Stimulated activated effector memory CD8-positive, alpha-beta T cell treated with anti-CD3 and anti-CD28 coated beads, Interleukin-12 subunit alpha, Interleukin-12 subunit beta, amount 100 ng/mL, for 72 hours (primary cell): Measurements from ENCODE around the gene TPCN2.
"Not testable (repeated sequence)": the region's sequence is repeated elsewhere in the genome, so short reads cannot be mapped to it uniquely, and the experiment has no call there.

Experiments
- ATAC-seq: fragments of 150-1000 bp; cut with Tn5 transposase; 2 replicates; pipeline ENCODE4 v1.10.0; 2021
- DNase-seq, 2 donors: peaks; one replicate each; pipeline ENCODE4 v3.0.0; 2021 to 2022; ENCODE audit warnings: low spot score in 2 of 2
- H3K27ac Mint-ChIP-seq: one replicate; pipeline ENCODE4 v1.8.0; 2022; ENCODE audit warnings: mild to moderate bottlenecking, mixed read lengths
- H3K36me3 Mint-ChIP-seq: one replicate; pipeline ENCODE4 v1.8.0; 2022; ENCODE audit warnings: mild to moderate bottlenecking, mixed read lengths
- H3K4me1 Mint-ChIP-seq: one replicate; pipeline ENCODE4 v1.8.0; 2022; ENCODE audit warnings: mixed read lengths
- H3K4me3 Mint-ChIP-seq: one replicate; pipeline ENCODE4 v1.8.0; 2022; ENCODE audit warnings: mild to moderate bottlenecking, mixed read lengths
- H3K9me3 Mint-ChIP-seq: one replicate; pipeline ENCODE4 v1.8.0; 2022; ENCODE audit warnings: mixed read lengths

The TPCN2 gene

DNA sequence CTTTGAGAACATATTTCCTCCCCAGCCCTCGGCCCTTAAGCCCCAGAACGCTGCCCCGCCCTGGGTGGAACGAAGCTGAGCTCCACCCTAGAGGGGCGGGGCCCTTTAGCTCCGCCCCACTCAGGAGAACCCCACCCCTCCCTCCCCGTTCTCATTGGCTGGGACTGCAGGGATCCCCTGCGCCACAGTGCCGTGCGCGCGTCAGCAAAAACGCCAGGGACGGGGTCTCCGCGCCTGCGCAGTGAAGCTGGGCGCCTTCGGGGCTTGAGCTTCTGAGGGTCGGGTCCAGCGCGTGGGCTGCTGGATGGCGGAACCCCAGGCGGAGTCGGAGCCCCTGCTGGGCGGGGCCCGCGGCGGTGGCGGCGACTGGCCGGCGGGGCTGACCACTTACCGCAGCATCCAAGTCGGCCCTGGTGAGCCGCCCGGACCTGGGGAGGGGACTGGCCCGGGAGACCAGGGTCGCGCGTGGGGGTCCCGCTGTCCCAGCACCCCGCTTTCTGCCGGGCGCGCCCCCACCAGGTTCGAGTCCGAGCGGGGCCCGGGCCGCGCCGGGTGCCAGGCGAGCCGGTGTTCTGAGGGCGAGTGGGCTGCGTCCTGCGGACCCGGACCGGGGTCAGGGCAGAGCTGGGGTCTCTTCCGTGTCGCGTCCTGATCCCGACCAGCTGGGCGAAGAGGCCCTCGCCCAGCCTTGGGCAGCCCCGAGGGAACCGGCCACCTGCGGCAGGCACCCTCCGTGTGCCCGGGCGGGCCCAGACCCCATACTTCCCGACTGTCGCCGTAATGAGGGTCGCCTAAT, at the start of gene TPCN2:
Gene TPCN2 (plus strand): TSS at position 239 of the 796 bp plus-strand sequence. CDS start 66 bp downstream, at position 305.
- H3K9me3 Mint-ChIP-seq = no peaks in the 10 kb centered on the region
- ATAC-seq = peak; percentile 95
- H3K4me3 Mint-ChIP-seq = peak within 1 kb of the TSS; percentile 77
- peak within 1 kb of the TSS; percentile 92 for H3K27ac Mint-ChIP-seq
- no peaks in the 10 kb centered on the region for H3K36me3 Mint-ChIP-seq
- DNase-seq = peak; percentile 82 to 92
- H3K4me1 Mint-ChIP-seq = peaks cover 36% of the 10 kb centered on the region

DNA sequence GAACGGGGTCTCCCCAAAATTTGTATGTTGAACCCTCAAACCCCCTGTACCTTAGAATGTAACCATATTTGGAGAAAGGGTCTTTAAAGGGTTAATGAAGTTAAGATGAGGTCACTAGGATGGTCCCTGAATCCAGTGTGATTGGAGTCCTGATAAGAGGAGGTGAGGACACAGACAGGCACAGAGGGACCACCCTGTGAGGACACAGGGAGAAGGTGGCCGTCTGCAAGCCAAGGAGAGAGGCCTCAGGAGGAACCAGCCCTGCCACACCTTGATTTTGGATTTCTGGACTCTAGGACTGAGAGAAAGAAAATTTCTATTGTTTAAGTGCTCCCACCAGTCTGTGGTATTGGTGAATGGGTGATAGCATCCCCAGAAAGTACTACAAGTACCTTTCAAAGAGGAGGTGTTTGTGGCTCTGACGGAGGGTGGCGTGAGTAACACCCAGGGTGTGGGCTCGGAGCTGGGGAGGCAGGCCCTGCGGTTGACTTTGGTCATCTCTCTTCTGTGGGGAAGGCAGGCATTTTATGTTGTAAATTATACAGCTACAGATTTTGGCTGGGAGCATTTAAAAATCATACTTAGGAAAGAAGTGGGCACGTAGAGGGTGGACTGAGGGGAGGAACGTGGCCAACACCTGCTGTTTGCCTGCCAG, 49.5 kb upstream of the TPCN2 start:
- peaks cover 5% of the 10 kb centered on the region for H3K36me3 Mint-ChIP-seq
- DNase-seq (no peak), ATAC-seq (peak; percentile 70)
- no peak overlapping the region for H3K4me3 Mint-ChIP-seq
- H3K4me1 Mint-ChIP-seq = peaks cover 9% of the 10 kb centered on the region
- no peak overlapping the region for H3K27ac Mint-ChIP-seq
- H3K9me3 Mint-ChIP-seq = no peaks in the 10 kb centered on the region

DNA sequence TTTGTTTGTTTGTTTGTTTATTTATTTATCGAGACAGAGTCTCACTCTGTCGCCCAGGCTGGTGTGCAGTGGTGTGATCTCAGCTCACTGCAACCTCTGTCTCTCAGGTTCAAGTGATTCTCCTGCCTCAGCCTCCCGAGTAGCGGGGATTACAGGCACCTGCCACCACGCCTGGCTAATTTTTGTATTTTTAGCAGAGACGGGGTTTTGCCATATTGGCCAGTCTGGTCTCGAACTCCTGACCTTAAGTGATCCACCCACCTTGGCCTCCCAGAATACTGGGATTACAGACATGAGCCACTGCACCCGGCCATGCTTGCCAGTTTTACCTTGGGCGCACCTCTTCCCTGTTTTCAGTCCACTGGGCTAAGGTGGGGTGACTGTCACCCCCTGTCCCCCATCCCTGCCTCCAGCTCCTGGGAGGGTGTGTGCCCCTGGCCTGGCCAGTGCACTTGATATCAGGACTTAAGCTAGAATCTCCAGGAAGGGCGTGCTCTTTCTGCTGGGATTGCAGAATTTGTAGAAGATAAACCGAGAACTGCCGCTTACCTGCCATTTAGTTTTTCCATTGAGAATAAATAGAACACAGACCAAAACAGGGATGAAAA, 48.9 kb upstream of the TPCN2 start:
- not testable (repeated sequence) for H3K9me3 Mint-ChIP-seq, H3K36me3 Mint-ChIP-seq, DNase-seq, H3K4me3 Mint-ChIP-seq, H3K27ac Mint-ChIP-seq, ATAC-seq, H3K4me1 Mint-ChIP-seq

DNA sequence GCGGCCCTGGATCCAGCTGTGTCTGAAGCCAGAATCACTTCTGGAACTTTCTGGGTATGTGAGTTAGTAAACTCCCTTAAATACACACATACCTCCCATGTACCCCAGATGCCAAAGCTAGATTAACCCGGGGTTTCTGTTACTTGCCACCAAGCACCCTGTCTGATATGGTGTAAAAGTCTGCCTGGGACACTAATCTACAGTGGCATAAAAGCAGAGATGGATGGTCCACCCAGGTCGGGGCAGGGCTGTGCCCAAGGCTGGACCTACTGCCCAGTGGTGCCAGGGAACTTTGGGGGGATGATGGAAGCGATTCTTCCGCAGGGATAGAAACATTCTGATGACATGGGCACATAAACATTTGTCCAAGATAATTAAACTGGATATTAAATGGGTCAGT, 48.3 kb upstream of the TPCN2 start:
- DNase-seq (no peak), ATAC-seq (no peak)
- no peak overlapping the region for H3K27ac Mint-ChIP-seq
- peaks cover 12% of the 10 kb centered on the region for H3K4me1 Mint-ChIP-seq
- peaks cover 5% of the 10 kb centered on the region for H3K36me3 Mint-ChIP-seq
- H3K4me3 Mint-ChIP-seq = no peak overlapping the region
- no peaks in the 10 kb centered on the region for H3K9me3 Mint-ChIP-seq

DNA sequence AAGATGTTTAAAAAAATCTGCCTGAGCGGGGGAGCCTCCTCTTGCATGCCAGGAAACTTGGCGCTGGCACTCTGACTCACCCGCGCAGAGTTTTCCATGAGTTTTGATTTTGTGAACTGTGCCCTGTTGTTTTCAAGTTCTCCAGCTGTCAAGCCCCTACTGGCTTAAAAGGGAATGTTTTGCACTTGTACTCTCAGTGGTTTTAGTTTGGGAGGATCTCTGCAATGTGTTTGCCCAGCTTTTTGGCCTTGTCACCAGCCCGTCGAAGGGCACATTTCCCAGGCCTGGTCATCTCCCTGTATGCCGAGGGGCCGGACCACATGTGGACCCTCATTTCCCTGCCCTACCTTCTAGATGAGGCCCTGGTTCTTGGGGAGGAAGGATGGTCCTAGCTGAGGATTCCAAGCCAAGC, 47.9 kb upstream of the TPCN2 start:
- ATAC-seq (no peak), DNase-seq (no peak)
- no peak overlapping the region for H3K27ac Mint-ChIP-seq
- no peaks in the 10 kb centered on the region for H3K9me3 Mint-ChIP-seq
- no peak overlapping the region for H3K4me3 Mint-ChIP-seq
- H3K36me3 Mint-ChIP-seq = peaks cover 5% of the 10 kb centered on the region
- H3K4me1 Mint-ChIP-seq = peaks cover 15% of the 10 kb centered on the region

DNA sequence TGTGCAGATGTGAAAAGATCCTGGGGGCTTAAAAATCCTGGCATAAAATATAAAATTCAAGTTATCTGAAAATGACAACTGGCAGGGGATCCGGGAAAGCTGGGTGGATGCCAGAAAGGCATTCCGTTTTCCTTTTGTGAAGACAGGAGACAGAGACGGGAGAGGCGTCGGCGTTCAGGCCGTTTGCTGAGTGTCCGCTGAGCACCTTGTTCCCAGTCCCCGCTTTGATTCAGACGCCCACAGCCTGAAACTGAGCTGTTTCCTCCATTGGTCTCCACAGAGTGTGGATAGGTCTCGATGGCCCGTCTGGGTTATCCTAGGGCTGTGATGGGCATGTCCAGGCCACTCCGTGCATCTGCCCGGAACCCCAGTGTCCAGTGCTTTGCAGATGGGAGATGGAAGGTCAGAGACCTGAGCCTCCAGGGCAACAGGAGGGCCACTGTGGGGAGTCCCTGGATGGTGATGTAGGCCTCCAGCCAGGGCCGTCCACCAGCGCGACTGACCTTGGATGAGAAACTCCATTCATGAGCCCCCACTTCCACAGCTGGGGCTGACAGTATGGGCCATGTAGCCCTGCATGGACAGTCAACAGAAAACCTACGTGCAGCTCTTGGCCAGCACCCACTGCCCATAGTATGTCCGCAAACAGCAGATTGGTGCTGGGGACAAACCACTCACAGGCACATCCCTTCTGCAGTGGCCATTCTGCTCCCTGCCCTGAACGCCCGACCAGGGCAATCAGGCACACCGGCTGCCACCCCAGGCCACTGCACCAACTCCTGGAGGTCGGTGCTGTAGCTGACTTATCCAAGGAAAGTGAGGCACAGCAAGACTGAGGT, 47.3 kb upstream of the TPCN2 start:
- Mint-ChIP-seq H3K27ac (no peak overlapping the region), H3K36me3 (peaks cover 5% of the 10 kb centered on the region), H3K4me1 (peaks cover 15% of the 10 kb centered on the region), H3K4me3 (no peak overlapping the region), H3K9me3 (no peaks in the 10 kb centered on the region)
- DNase-seq (no peak), ATAC-seq (no peak)

DNA sequence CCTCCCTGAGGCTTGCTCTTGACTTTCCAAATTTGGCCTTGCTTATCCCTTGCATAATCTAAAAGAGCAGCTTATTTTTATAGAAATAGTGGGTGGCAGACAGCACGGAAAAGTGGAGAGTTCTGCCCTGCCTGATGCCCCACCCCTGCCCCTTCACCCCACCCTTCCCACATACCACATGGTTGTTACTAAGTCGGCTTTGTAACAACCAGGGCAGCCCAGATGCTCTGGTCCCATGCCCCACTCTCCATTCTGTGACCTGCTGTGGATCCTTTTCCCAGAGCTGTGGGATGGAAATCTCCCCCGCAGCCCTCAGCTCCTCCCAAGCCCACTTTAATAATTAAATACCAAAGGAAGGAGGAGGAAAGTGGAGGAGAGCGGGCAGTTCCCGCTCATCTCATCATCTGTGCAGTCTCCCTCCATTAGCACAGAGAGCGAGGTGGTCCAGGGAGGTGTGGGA, 46.6 kb upstream of the TPCN2 start:
- no peak overlapping the region for H3K27ac Mint-ChIP-seq

DNA sequence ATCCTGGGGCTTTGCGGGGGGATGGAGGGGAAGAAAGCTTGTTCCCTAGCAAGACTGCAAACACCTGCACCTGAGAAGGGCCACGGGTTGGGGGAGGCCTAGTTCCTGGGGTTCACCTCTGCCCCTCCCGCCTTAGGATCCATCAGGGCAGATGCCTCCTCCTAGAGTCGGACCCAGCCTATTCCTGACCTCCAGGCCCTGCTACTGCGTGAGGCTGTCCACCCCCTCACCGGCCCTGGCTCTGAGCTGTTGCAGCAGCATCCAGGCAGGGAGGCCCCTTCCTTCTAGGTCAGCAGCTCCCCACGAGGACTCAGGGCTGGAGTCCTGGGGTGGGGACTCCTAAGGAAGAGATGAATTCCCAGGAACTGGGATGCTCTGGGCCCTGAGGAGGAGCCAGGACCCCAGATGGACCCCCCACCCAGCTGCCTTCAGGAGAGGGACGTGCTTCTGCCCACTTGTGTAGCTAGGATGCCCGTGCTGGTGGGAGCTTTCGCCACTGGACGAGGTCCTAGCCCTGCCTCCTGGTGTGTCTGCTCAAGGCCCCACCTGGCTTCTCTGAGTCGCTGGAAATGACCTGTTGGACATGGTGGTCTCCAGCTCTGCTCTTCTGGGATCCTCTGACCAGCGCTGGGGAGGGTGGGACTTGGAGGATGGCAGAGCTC, 46.0 kb upstream of the TPCN2 start:
- DNase-seq (no peak), ATAC-seq (no peak)
- Mint-ChIP-seq H3K27ac (no peak overlapping the region), H3K9me3 (no peaks in the 10 kb centered on the region), H3K4me1 (peaks cover 15% of the 10 kb centered on the region), H3K4me3 (no peak overlapping the region), H3K36me3 (peaks cover 5% of the 10 kb centered on the region)

More for the DNA sequence above, 46.6 kb upstream of the TPCN2 start:
- Mint-ChIP-seq H3K4me1 (peaks cover 15% of the 10 kb centered on the region), H3K9me3 (no peaks in the 10 kb centered on the region), H3K36me3 (peaks cover 5% of the 10 kb centered on the region), H3K4me3 (no peak overlapping the region)
- ATAC-seq (no peak), DNase-seq (no peak)

DNA sequence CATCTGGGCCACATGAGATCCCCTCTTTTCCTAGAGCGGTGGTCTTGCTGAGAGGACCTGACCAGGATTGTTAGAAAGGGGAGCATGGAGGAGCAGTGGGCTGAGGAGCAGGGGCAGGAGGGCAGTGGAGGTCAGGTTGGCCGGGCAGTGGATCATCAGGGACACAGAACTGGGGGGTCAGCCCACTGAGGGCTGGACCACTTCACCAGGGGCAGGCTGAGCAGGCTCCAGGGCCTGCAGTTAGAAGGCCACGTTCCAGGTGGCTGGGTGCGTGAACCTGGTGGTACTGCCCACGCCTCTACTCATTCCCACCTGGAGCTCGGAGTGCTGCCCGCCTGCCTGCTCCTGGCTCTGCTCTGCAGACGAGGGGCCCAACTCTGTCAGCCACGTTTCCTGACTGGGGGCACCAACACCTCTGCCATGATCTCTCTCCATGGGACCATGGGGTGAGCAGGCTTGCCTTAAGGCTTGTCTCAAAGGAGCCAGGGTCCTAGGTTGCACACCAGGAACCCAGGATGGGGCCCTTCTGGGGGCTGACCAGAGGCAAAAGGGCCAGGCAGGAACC, 45.3 kb upstream of the TPCN2 start:
- H3K36me3 Mint-ChIP-seq = peaks cover 5% of the 10 kb centered on the region

DNA sequence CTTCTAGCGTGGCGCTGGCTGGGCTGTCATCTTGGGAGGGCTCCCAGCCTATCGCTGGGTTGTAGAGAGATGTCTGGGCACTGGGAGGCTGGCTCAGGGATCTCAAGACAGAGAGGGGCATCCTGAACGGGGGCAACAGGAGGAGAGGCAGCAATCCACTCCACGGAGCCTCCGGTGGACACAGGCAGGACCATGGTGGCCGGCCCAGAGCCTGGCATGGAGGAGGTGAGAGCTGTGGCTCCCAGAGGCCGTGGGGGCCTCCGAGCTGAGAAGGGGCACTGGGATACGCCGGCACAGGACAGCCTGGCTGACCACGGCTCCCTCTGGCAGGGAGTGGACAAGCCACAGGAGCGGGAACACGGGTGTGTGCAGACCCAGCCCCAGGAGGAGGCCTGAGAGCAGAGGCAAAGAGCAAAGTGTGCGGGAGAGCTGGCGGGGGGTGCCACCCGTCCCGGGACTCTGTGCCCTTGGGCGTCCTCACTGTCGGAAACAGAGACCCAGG, 44.8 kb upstream of the TPCN2 start:
- H3K4me1 Mint-ChIP-seq = peaks cover 13% of the 10 kb centered on the region
- H3K36me3 Mint-ChIP-seq = peaks cover 5% of the 10 kb centered on the region
- ATAC-seq (no peak), DNase-seq (no peak)
- H3K27ac Mint-ChIP-seq = no peak overlapping the region
- H3K9me3 Mint-ChIP-seq = no peaks in the 10 kb centered on the region
- no peak overlapping the region for H3K4me3 Mint-ChIP-seq

More for the DNA sequence above, 45.3 kb upstream of the TPCN2 start:
- Mint-ChIP-seq H3K4me1 (peaks cover 15% of the 10 kb centered on the region), H3K4me3 (no peak overlapping the region), H3K27ac (no peak overlapping the region), H3K9me3 (no peaks in the 10 kb centered on the region)
- no peak for ATAC-seq
- no peak for DNase-seq

DNA sequence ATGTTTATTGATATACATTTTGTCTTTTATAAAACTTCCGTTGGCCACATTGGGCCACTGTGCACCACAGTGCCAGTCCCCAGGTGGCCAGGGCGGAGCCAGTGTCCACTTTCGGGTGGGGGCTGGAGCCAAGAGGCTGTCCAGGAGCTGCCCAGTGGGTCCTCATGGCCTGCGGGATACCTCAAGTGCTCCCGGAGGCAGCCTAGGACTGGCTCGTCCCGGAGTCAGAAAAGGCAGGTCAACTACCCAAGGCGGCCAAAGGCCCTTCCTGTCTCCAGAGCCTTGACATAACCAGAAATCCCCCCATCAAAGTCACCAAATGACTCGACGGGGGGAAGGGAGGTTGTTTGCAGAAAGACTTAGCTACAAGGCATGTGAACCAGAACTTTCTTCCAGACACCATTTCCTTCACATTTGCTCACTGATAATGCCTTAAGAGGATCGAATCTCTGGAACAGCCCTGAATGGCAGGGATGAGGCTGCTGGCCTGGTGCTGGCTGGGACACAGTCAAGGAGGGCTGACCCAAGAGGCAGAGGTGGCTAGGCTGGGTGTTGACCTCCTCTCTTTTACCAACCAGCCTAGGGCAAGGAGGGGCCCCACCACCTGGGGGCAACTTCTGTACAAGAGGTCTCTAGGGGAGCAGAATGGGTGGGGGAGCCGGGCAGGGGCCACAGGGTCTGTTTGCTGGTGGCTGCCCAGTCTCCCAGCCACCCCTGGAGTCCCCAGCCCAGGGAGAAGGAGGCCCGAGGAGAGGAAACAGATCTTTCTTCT, 44.1 kb upstream of the TPCN2 start:
- H3K36me3 Mint-ChIP-seq = peaks cover 5% of the 10 kb centered on the region
- no peaks in the 10 kb centered on the region for H3K9me3 Mint-ChIP-seq
- H3K4me3 Mint-ChIP-seq = no peak overlapping the region
- no peak overlapping the region for H3K27ac Mint-ChIP-seq
- ATAC-seq (no peak), DNase-seq (no peak)
- H3K4me1 Mint-ChIP-seq = peaks cover 6% of the 10 kb centered on the region

DNA sequence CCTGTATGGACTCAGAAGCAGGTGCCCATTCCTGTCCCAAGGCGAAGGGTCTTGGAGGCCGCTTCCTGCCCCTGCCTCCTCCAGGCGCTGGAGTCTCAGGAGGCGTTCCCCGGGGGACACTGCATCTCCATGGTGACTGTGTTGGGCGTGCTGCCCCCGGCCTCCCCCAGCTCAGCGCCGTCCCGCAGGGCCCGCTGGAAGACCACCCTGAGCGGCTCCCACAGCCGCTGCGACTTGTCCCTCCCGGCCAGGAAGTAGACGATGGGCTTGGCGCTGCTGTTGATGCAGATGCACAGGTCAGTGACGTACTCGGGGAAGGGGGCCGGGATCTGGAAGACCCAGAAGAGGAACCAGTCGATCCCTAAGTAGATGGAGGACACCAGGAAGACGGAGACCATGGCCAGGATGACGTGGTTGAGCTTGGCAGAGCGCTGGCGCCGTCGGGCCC, 43.5 kb upstream of the TPCN2 start:
- ATAC-seq = no peak
- Mint-ChIP-seq H3K36me3 (peaks cover 5% of the 10 kb centered on the region), H3K27ac (no peak overlapping the region), H3K4me3 (no peak overlapping the region), H3K9me3 (no peaks in the 10 kb centered on the region), H3K4me1 (peaks cover 5% of the 10 kb centered on the region)
- DNase-seq = no peak

DNA sequence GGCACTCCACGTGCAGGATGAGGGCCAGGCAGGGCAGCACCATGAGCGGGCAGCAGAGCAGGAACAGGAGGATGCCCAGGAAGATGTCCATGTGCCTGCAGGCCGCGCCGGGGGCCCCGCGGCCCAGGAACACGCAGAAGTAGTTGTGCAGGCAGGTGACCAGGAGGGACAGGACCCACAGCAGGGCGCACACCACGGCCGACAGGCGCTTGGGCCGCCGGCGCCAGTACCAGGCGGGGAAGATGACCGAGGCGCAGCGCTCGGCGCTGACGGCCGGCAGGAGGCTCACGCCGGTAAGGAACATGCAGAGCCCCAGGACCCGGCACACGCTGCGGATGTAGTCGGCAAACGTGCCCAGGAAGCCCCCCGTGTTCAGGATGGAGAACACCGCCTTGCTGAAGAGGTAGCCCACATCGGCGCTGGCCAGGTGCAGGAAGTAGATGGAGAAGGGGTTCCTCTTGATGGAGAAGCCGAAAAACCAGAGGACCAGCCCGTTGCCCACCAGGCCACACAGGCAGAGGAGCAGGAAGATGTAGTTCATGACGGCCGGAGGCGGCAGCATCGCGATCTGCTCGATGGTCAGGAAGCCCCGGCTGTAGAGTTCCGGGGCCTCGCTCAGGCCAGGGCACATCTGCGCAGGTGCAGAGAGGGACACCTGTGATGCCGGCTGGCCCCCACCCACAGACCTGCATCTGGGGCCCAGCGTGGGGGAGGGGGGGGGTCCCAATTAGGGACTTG, 42.9 kb upstream of the TPCN2 start:
- Mint-ChIP-seq H3K9me3 (no peaks in the 10 kb centered on the region), H3K27ac (no peak overlapping the region), H3K4me1 (peaks cover 5% of the 10 kb centered on the region), H3K4me3 (no peak overlapping the region), H3K36me3 (peaks cover 1% of the 10 kb centered on the region)
- no peak for DNase-seq
- no peak for ATAC-seq
